H1 (cell line): ENCODE measurements around the gene OMP. TPM values are rescaled to one million over a fixed set of nuclear protein-coding genes. Genes with fewer than 3 reads are reported as not detected.
A peak's percentile ranks its signal among the peaks of the same experiment; 100 is the strongest.

ENCODE experiments used
- CTCF ChIA-PET: fragments of 300-600 bp; sonication (Branson Sonifier 250); formaldehyde crosslinking; loops from one replicate; lab custom pipeline; 2021; ENCODE audit not compliant: partially characterized antibody; lab: Charles Lee
- POLR2A ChIA-PET: fragments of 300-600 bp; sonication (Branson Sonifier 250); formaldehyde crosslinking; loops from one replicate; lab custom pipeline; 2021; ENCODE audit warnings: inconsistent platforms; ENCODE audit not compliant: partially characterized antibody; lab: Charles Lee
- DNase-seq, 2 experiments: peaks; one replicate each; pipeline versions ENCODE4 v3.0.0 to v3.0.0-alpha.2; 2010 to 2022; ENCODE audit warnings: low spot score in 2 of 2, low read depth in 1 of 2, mixed read lengths in 1 of 2
- FAIRE-seq: peaks from 2 replicates; lab custom pipeline; 2011; peaks lifted over from hg19 to GRCh38; lab: Jason Lieb, UNC
- H2AFZ ChIP-seq: 2 replicates; pipeline ENCODE4 v1.8.1; 2012; ENCODE audit warnings: low read length, inconsistent platforms
- H2AK5ac ChIP-seq: 2 replicates; pipeline ENCODE4 v1.6.1; 2013; ENCODE audit warnings: low read depth, low read length
- H2BK120ac ChIP-seq: replicated peaks from 2 replicates; pipeline ENCODE3; 2013; ENCODE audit warnings: low read depth, low read length, inconsistent platforms
- H2BK12ac ChIP-seq: 2 replicates; pipeline ENCODE4 v1.6.1; 2013; ENCODE audit warnings: low read depth, low read length
- H2BK15ac ChIP-seq: 2 replicates; pipeline ENCODE4 v1.6.1; 2013; ENCODE audit warnings: low read length
- H2BK20ac ChIP-seq: 2 replicates; pipeline ENCODE4 v1.6.1; 2013; ENCODE audit warnings: low read length
- H2BK5ac ChIP-seq: 2 replicates; pipeline ENCODE4 v1.6.1; 2013; ENCODE audit warnings: low read depth, low read length
- H3K14ac ChIP-seq: 2 replicates; pipeline ENCODE4 v1.6.1; 2013; ENCODE audit warnings: inconsistent platforms; ENCODE audit not compliant: insufficient read length
- H3K18ac ChIP-seq: 2 replicates; pipeline ENCODE4 v1.6.1; 2013; ENCODE audit warnings: low read length; ENCODE audit errors: extremely low read depth
- H3K23ac ChIP-seq: 2 replicates; pipeline ENCODE4 v1.6.1; 2013; ENCODE audit warnings: inconsistent platforms; ENCODE audit not compliant: insufficient read length
- H3K23me2 ChIP-seq: 2 replicates; pipeline ENCODE4 v1.6.1; 2013; ENCODE audit warnings: low read depth, low read length
- H3K27ac ChIP-seq: 2 replicates; pipeline ENCODE4 v1.6.1; 2011; ENCODE audit warnings: low read depth, low read length, inconsistent platforms
- H3K27me3 ChIP-seq, 4 experiments: replicated peaks in 1 of 4; 1 replicate in 1 of 4; 2 replicates in 3 of 4; pipeline versions ENCODE4 v1.6.1 to v1.8.1; 2011 to 2013; ENCODE audit warnings: low read length in 3 of 4, mild to moderate bottlenecking in 3 of 4, inconsistent platforms in 2 of 4, mixed read lengths in 2 of 4, moderate library complexity in 1 of 4; ENCODE audit not compliant: control insufficient read depth in 3 of 4, insufficient read depth in 3 of 4; ENCODE audit errors: extremely low read depth in 1 of 4
- H3K36me3 ChIP-seq, 4 experiments: 2 replicates each; pipeline versions ENCODE4 v1.6.1 to v1.8.1; 2011 to 2013; ENCODE audit warnings: mild to moderate bottlenecking in 4 of 4, low read length in 3 of 4, moderate library complexity in 2 of 4, control low read depth in 1 of 4, inconsistent platforms in 1 of 4; ENCODE audit not compliant: insufficient read depth in 4 of 4, control insufficient read depth in 2 of 4
- H3K4ac ChIP-seq: replicated peaks from 2 replicates; pipeline ENCODE3; 2013; ENCODE audit warnings: low read length, low read depth, mixed read lengths, inconsistent platforms; ENCODE audit not compliant: insufficient read length
- H3K4me1 ChIP-seq, 4 experiments: replicated peaks in 1 of 4; 1 replicate in 1 of 4; 2 replicates in 3 of 4; pipeline versions ENCODE4 v1.6.1 to v1.8.1; 2011 to 2013; ENCODE audit warnings: low read length in 3 of 4, inconsistent platforms in 2 of 4, mixed read lengths in 1 of 4; ENCODE audit not compliant: insufficient read depth in 4 of 4, control insufficient read depth in 3 of 4
- H3K4me2 ChIP-seq, 2 experiments: 2 replicates each; pipeline versions ENCODE4 v1.6.1 to v1.8.1; 2011 to 2013; ENCODE audit warnings: low read depth in 2 of 2, low read length in 2 of 2, control low read depth in 1 of 2, inconsistent platforms in 1 of 2, mild to moderate bottlenecking in 1 of 2; ENCODE audit not compliant: insufficient read depth in 1 of 2
- H3K4me3 ChIP-seq, 4 experiments: fragments of 200-600, 300-600 bp in 1 of 4; sonication (generic), shearing (Covaris generic), sonication (Bioruptor Twin) in 1 of 4; 2 replicates each; pipeline versions ENCODE4 v1.5.1 to v1.8.1; 2011 to 2016; ENCODE audit warnings: low read length in 4 of 4, low read depth in 3 of 4, control low read depth in 2 of 4, inconsistent platforms in 2 of 4, mild to moderate bottlenecking in 2 of 4, mixed read lengths in 1 of 4, moderate library complexity in 1 of 4; ENCODE audit not compliant: insufficient read depth in 2 of 4; ENCODE audit errors: extremely low read depth in 1 of 4
- H3K56ac ChIP-seq: replicated peaks from 2 replicates; pipeline ENCODE3; 2013; ENCODE audit warnings: low read depth, mild to moderate bottlenecking, mixed read lengths, low read length, inconsistent platforms; ENCODE audit not compliant: insufficient read length
- H3K79me1 ChIP-seq: 2 replicates; pipeline ENCODE4 v1.6.1; 2013; ENCODE audit warnings: low read depth, low read length, control low read depth
- H3K79me2 ChIP-seq, 2 experiments: 2 replicates each; pipeline versions ENCODE4 v1.6.1 to v1.8.1; 2012 to 2013; ENCODE audit warnings: low read length in 2 of 2, mild to moderate bottlenecking in 2 of 2, inconsistent platforms in 1 of 2; ENCODE audit not compliant: insufficient read depth in 2 of 2, control insufficient read depth in 1 of 2
- H3K9ac ChIP-seq, 4 experiments: replicated peaks in 1 of 4; 1 replicate in 1 of 4; 2 replicates in 3 of 4; pipeline versions ENCODE4 v1.6.1 to v1.8.1; 2011 to 2013; ENCODE audit warnings: low read depth in 3 of 4, low read length in 3 of 4, control low read depth in 2 of 4, mild to moderate bottlenecking in 2 of 4, moderate library complexity in 2 of 4, inconsistent platforms in 1 of 4; ENCODE audit errors: extremely low read depth in 1 of 4
- H3K9me3 ChIP-seq, 2 experiments: 2 replicates each; pipeline versions ENCODE4 v1.6.1 to v1.8.1; 2012 to 2013; ENCODE audit warnings: mild to moderate bottlenecking in 2 of 2, moderate library complexity in 2 of 2, control low read depth in 1 of 2, inconsistent platforms in 1 of 2, low read depth in 1 of 2, low read length in 1 of 2, mixed read lengths in 1 of 2; ENCODE audit not compliant: insufficient read depth in 2 of 2
- H4K20me1 ChIP-seq, 2 experiments: replicated peaks in 1 of 2; 2 replicates each; pipeline versions ENCODE3 to v1.8.1; 2011 to 2013; ENCODE audit warnings: inconsistent platforms in 2 of 2, low read length in 2 of 2, mild to moderate bottlenecking in 1 of 2; ENCODE audit not compliant: insufficient read depth in 2 of 2, control insufficient read depth in 1 of 2
- H4K5ac ChIP-seq: 2 replicates; pipeline ENCODE4 v1.6.1; 2013; ENCODE audit warnings: low read length, low read depth, mixed read lengths, inconsistent platforms; ENCODE audit not compliant: insufficient read length
- H4K8ac ChIP-seq: 2 replicates; pipeline ENCODE4 v1.8.0; 2013; ENCODE audit warnings: mild to moderate bottlenecking, moderate library complexity, low read length, inconsistent platforms; ENCODE audit not compliant: insufficient read depth; ENCODE audit errors: extremely low read depth
- H4K91ac ChIP-seq: replicated peaks from 2 replicates; pipeline ENCODE3; 2013; ENCODE audit warnings: low read length, mixed read lengths, inconsistent platforms; ENCODE audit not compliant: insufficient read length
- GABPA ChIP-seq: IDR thresholded peaks from 2 replicates; pipeline ENCODE4 v1.6.1; 2011; ENCODE audit warnings: mild to moderate bottlenecking, low read length, moderate library complexity, borderline replicate concordance; ENCODE audit not compliant: insufficient read depth
- MAFK ChIP-seq: IDR thresholded peaks from 2 replicates; pipeline ENCODE4 v1.6.1; 2012; ENCODE audit warnings: low read depth, mild to moderate bottlenecking, improper control_type of control experiment, low read length
- PHF8 ChIP-seq: fragments of 200-600 bp; sonication (generic); conservative IDR thresholded peaks from 2 replicates; pipeline ENCODE4 v1.7.1; 2012; ENCODE audit warnings: low read depth, mild to moderate bottlenecking, inconsistent platforms, low read length, moderate library complexity
- WGBS, 2 experiments: shearing (Covaris generic) in 1 of 2; methylation state at CpG; one replicate each; pipeline versions ENCODE4 v1.1.6 to v1.1.7; 2013 to 2015; ENCODE audit warnings: low lambda C conversion rate in 2 of 2, mixed read lengths in 2 of 2, inconsistent platforms in 1 of 2, low coverage in 1 of 2, missing lambda C conversion rate in 1 of 2; ENCODE audit not compliant: insufficient replicate concordance in 2 of 2, insufficient coverage in 1 of 2, insufficient read length in 1 of 2; ENCODE audit errors: extremely low coverage in 1 of 2, missing lambda C conversion rate in 1 of 2; 5-methylcytosine and 5-hydroxymethylcytosine counted together
- polyA plus RNA-seq, 7 experiments: library from polyadenylated mRNA; depleted of rRNA in 3 of 7; stranded (reverse) in 5 of 7; unstranded in 2 of 7; fragments of >200 nt in 5 of 7; fragments of 200-250 nt in 2 of 7; gene quantifications; 1 replicate in 5 of 7; 2 replicates in 1 of 7; 4 replicates in 1 of 7; pipeline versions ENCODE4 v1.2.1 to v1.2.3, GENCODE V29; 2011 to 2013; ENCODE audit warnings: missing spikeins in 2 of 7, mixed read lengths in 2 of 7
- total RNA-seq: library from RNA; stranded (reverse); fragmentation: NEBNext Ultra II Directional; extraction: Animal tissue kit (Norgen Biotek cat#: 25700); gene quantifications from 2 replicates; pipeline ENCODE4 v1.2.1, GENCODE V29; 2021
- TF ChIP-seq, protein P1 (sequence below): IDR thresholded peaks from 2 replicates; pipeline ENCODE4 v1.6.1; 2012; ENCODE audit warnings: inconsistent platforms
- TF ChIP-seq, protein P2 (sequence below): IDR thresholded peaks from 2 replicates; pipeline ENCODE4 v1.6.1; 2012; ENCODE audit warnings: inconsistent platforms
- TF ChIP-seq, protein P3 (sequence below): IDR thresholded peaks from 2 replicates; pipeline ENCODE4 v1.6.1; 2011; ENCODE audit warnings: low read length, improper control_type of control experiment

Gene OMP
- total and polyA plus RNA-seq, 2 of the 8 experiments (the other 6 are each of a cell fraction or from before 2014, with no cell fraction given) = not detected

DNA sequence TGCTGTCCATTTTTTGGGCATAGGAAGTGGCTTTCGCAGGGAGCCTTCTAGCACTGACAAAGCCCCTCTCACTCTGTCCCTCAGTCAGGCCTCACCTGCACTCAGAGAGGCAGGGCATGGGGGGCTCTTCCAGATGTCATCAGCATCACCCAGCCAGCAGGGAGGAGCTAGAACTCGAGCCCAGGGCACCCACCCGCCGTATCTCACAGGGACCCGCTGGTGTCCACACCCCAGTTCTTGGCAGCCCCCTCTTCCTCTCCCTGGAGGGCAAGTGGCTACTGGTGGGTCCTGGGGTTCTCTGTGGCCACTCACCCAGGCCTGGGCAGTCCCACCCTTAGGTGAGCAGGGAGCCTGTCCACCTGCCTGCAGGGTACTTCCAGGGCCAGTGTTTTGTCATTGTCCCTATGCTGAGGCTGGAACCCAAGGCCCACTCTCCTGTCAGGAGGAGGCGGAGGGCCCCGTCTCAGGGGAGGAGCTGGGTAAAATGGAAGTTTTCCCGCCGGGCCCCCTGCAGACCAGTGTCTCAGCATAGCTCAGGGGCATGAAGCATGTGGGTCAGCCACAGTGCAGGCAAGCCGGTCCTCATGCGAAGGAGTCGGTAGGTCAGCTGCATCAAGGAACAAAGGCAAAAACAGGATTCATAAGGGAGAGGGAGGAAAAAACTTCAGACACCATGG, 47.2 kb downstream of the OMP start:
- Histone ChIP-seq H3K23ac (no peak overlapping the region), H3K9me3 (no peaks in the 10 kb centered on the region)
- CTCF ChIA-PET = interaction anchor here (0.6 to 16.2 kb wide), 14 partner anchors 8 to 536 kb away, joined by 3 to 104 read pairs (median 4); partner anchors contain the start of gene MYO7A

More for the DNA sequence above, 47.2 kb downstream of the OMP start:
- Histone ChIP-seq H4K20me1 (no peaks in the 10 kb centered on the region), H3K23me2 (peaks cover 7% of the 10 kb centered on the region; the same call in 1 of the 2 replicates), H3K4ac (no peak overlapping the region), H2AK5ac (no peak overlapping the region), H2BK120ac (no peak overlapping the region), H2AFZ (no peak overlapping the region), H2BK15ac (no peak overlapping the region), H4K5ac (no peak overlapping the region), H3K18ac (no peak overlapping the region), H3K14ac (no peak overlapping the region), H3K4me1 (peaks cover 0 to 10% (median 5%) of the 10 kb centered on the region in 4 experiments; a peak in 6 of 7 replicates), H2BK20ac (peak overlapping the region; percentile 80; the same call in 1 of the 2 replicates), H4K8ac (no peak overlapping the region; the same call in 1 of the 2 replicates), H3K79me1 (no peaks in the 10 kb centered on the region), H3K27ac (no peak overlapping the region)
- POLR2A ChIA-PET = interaction anchor here (1.0 to 1.8 kb wide), 6 partner anchors 9 to 457 kb away, joined by 3 to 7 read pairs (median 5); no protein-coding TSS in a partner anchor
- no peak for DNase-seq
- TF ChIP-seq PHF8 (no peak), GABPA (no peak), MAFK (no peak)
- TF ChIP-seq, protein P1, sequence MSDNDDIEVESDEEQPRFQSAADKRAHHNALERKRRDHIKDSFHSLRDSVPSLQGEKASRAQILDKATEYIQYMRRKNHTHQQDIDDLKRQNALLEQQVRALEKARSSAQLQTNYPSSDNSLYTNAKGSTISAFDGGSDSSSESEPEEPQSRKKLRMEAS = peak; percentile 39; the same call in 1 of the 2 replicates
- TF ChIP-seq, protein P2, sequence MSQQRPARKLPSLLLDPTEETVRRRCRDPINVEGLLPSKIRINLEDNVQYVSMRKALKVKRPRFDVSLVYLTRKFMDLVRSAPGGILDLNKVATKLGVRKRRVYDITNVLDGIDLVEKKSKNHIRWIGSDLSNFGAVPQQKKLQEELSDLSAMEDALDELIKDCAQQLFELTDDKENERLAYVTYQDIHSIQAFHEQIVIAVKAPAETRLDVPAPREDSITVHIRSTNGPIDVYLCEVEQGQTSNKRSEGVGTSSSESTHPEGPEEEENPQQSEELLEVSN = peak; percentile 65; the same call in 1 of the 2 replicates
- TF ChIP-seq, protein P3, sequence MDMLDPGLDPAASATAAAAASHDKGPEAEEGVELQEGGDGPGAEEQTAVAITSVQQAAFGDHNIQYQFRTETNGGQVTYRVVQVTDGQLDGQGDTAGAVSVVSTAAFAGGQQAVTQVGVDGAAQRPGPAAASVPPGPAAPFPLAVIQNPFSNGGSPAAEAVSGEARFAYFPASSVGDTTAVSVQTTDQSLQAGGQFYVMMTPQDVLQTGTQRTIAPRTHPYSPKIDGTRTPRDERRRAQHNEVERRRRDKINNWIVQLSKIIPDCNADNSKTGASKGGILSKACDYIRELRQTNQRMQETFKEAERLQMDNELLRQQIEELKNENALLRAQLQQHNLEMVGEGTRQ = no peak
- TF ChIP-seq, all 59 proteins: peak for 2
- 87% methylated on average over 10 of the region's 12 CpGs; no CpG with 5 or more reads in 1 of the 2 experiments for WGBS, 2 experiments
- Histone ChIP-seq H3K4me3 (no peak overlapping the region), H2BK5ac (no peak overlapping the region), H2BK12ac (peak overlapping the region; percentile 2; the same call in 1 of the 2 replicates), H3K4me2 (no peak overlapping the region), H3K9ac (no peak overlapping the region), H3K56ac (no peak overlapping the region), H4K91ac (peak overlapping the region; percentile 70), H3K36me3 (no peaks in the 10 kb centered on the region), H3K27me3 (peaks cover 0 to 2% (median 0%) of the 10 kb centered on the region in 4 experiments; a peak in 2 of 7 replicates), H3K79me2 (no peaks in the 10 kb centered on the region)
- no peak for FAIRE-seq
